GM11168 (cell line): ENCODE results near the gene DHRS9.
"Not testable (repeated sequence)": the region's sequence is repeated elsewhere in the genome, so short reads cannot be mapped to it uniquely, and the experiment has no call there.

Source experiments
- in situ Hi-C: fragments of 300-500 bp; cut with MboI; formaldehyde crosslinking; loops from one replicate; pipeline ENCODE4 v1.12.0; 2022; ENCODE audit warnings: low sequenced_read_pairs; ENCODE audit not compliant: unreplicated experiment

Gene DHRS9

DNA sequence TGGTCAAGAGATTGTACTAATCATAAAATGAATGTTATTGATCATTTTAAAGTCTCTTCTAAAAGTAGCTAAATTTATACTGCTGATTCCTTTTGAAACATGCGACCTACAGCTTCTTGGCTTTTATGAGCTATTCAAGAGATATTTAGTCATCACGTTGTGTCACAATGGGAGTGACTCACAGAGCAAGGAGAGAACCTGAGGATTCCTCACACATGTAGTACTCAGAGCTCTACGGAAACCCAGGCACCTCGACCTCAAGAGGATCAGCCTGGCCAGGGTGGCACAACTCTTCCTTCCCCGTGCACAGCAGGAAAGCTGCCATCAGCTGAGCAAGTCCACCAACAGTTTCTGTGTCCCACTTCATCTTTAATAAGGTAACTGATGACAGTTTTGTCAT lies at the start of gene DHRS9:
Gene DHRS9 (plus strand): TSS at position 223 of the 400 bp plus-strand sequence. CDS start 12,019 bp downstream, outside the sequence.
- in situ Hi-C loops, result no loop called here

DNA sequence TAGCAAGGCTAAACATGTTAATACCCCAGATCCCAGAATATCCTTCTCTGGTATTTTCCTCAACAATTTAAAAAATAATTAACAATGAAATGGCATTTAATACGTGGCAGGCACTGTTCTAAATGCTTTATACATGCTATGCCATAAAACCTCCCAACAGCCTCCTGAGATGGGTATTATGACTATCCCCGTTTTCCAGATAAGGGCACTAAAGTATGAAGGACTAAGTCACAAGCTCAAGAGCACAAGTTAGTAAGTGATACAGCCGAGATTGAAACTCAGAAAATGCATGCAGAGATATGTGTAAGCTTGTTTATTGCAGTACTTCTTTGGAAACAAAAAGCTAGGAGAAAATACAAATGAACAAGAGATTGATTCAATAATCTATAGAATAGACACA lies 46.2 kb upstream of the DHRS9 start:
- in situ Hi-C loops, result no loop called here

GRCh38 chr2:169026056-169026455 lies 43.3 kb upstream of the DHRS9 start:
- in situ Hi-C loops, result no loop called here

DNA sequence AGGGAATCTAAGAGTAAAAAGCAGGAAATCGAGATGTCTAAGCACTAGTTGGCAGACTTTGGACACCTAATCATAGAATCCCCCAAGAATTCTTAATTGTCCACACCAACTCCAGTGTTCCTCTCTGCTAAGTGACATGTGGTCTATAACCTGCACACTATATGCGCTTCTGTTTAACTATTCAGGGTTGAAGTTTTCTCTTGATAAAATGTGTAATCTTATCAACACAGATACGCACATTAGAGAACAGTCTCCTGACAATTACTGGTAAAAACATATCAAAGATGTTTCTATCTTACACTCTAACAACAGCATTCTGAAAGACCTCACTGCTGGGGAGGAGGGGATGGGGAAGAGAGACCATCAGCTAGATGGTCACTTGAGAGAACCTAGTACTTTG lies 42.1 kb upstream of the DHRS9 start:
- in situ Hi-C loops, result no loop called here

DNA sequence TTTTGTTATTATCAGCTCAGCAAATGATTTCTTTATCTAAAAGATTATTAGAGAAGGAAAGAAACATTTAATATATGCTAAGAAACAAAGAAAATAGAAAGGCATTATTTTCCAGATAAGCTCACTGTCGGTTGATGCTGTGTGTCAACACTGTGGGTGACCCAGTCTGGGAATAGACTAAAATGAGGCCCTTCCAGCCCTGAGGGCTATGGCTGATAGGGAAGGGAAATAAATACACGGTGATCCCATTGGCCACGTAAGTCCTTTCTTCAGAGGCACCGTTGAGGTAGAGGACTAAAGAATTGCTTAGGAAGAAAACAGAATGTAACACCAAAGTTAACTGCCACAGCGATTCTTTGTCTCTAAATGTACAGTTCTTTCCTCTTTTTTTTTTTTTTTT lies 40.0 kb upstream of the DHRS9 start:
- in situ Hi-C loops, result no loop called here

DNA sequence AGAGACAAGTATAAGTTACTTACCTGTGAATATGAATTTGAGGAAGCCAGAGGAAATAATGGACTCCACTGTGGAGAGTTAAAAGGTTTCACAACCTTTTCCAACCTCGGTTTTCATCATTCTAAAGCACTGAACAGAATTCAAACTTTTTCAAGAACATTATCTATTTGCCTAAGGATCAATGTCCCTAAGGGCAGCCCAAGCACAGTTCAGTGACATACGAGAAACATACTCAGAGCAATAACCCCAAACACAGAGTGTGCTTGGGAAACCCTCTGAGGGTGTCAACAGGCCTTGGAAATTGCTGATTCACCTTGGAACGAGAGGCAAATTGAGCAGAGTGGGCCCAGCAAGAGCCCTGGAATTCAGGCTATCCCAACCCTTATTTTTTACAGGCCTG lies 38.2 kb upstream of the DHRS9 start, which contains the start of gene ABCB11:
Gene ABCB11 (minus strand): TSS at position 123 of the 400 bp plus-strand sequence. CDS start 13,199 bp downstream, outside the sequence.
- in situ Hi-C loops, result no loop called here

- in situ Hi-C loops, result no loop called here
These were observed 35.1 kb upstream of the DHRS9 start for GRCh38 chr2:169034256-169034655.

GRCh38 chr2:169034984-169035544 lies 34.3 kb upstream of the DHRS9 start:
- in situ Hi-C loops, result no loop called here

DNA sequence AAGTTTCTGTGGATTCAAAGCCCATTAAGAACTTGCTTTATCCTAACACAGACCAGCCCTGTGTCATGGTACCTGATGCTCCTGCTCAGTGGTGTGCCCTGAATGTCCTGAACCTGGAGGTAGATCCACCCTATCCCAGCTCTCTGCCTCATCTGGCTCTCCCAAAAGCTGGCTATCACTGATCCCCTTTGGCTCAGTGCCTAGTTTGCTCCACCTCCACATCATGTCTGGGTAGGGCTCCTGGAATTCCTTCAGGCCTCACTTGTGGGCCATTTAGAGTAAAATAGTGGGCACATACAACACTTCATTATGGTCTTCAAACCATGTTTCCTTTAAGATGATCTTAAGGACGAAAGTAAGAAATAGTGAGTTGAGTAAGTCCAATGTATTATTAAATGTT lies 33.5 kb upstream of the DHRS9 start:
- in situ Hi-C loops, result no loop called here

DNA sequence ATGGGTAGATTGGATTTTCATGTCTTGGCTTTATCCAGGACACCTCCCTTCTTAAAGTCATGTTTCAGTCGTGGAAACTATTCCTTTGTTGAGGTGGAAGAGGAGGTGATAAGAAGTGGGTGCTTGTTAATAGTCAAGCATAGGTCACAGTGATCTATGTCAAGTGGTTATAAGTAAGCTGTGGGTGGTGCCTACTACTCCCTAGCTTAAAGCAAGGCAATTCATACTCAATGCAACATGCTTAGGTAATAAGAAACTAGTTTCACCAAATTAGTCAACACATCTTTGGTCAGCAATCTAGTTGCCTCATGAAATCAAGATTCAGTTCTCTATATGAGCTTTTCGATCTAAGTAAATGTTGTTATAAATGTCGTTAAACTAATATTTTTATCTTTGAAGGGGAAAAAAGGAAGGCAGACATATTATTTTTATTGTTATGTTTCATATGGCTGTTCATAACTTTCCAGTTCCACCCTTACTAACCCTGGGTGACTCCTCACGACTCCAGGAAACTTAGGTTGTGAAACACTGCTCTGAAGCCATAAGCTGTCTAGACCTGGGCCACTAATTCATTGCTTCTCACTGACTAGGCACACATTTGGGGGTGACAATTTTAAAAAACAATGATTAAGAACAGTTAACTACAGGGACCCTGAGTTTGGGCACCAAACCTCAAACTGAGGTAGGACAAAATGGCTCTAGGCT lies 32.5 kb upstream of the DHRS9 start:
- in situ Hi-C loops, result no loop called here

DNA sequence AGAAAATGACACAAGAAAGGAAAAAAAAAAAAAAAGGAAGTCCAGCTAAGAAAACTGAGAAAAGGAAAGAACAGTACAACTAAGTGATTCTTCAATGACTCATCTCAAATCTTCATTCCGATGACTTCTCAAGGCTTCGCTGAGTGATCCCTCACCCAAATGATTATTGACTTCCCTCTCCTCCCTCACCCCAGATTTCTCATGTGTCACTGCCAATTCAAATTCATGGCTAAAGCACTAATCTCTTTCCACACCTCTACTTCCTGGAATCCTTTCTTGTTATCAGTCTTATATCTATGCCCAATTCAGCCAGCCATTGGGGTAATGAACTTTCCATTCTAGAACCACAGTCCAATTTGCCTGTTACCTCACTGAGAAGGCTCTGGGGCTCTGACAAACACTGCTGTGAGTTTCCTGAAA lies 31.0 kb upstream of the DHRS9 start:
- in situ Hi-C loops, result no loop called here

DNA sequence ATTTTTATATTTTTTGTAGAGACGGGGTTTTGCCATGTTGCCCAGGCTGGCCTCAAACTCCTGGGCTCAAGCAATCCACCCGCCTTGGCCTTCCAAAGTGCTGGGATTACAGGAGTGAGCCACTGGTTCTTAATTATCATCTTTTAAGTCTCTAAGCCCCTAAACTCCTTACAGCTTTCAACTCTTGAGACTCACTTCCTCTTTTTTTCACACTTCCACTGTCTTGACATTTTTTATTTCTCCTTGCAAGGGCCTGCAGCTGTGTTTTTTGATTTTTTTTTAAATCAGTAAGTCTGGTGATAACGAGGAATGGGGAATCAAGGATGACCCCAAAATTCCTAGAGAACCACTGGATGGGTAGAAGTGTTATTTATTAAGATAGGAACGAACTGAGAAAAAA lies 29.7 kb upstream of the DHRS9 start:
- in situ Hi-C loops, result no loop called here

- in situ Hi-C loops, result no loop called here
These were observed 27.8 kb upstream of the DHRS9 start for GRCh38 chr2:169041594-169041993.

- in situ Hi-C loops, result no loop called here
These were observed 26.5 kb upstream of the DHRS9 start for GRCh38 chr2:169042856-169043255.

DNA sequence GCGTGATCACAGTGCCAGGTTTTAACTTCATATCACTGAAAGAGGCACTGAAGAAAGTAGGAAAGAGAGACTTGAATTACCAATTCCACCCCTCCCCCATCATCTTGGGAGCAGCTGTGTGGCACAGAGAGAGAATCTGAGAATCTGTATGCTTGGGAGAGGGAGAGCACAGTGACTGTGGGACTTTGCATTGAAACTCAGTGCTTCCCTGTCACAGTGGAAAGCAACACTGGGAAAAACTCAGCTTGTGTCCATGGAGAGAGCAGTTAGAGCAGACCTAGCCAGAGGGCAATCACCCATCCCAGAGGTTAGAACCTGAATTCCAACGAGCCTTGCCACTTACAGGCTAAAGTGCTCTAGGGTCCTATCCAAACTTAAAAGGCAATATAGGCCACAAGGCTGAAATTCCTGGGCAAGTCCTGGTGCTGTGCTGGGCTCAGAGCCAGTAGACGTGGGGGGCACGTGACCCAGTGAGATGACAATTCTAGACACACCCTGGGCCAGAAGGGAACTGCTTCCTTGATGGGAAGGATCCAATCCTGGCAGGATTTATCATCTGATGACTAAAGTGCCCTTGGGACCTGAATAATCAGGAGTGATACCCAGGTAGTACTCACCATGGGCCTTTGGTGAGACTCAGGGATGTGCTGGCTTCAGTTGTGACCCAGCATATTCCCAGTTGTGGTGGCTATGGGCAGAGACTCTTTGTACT lies 22.8 kb upstream of the DHRS9 start:
- in situ Hi-C loops, result no loop called here

DNA sequence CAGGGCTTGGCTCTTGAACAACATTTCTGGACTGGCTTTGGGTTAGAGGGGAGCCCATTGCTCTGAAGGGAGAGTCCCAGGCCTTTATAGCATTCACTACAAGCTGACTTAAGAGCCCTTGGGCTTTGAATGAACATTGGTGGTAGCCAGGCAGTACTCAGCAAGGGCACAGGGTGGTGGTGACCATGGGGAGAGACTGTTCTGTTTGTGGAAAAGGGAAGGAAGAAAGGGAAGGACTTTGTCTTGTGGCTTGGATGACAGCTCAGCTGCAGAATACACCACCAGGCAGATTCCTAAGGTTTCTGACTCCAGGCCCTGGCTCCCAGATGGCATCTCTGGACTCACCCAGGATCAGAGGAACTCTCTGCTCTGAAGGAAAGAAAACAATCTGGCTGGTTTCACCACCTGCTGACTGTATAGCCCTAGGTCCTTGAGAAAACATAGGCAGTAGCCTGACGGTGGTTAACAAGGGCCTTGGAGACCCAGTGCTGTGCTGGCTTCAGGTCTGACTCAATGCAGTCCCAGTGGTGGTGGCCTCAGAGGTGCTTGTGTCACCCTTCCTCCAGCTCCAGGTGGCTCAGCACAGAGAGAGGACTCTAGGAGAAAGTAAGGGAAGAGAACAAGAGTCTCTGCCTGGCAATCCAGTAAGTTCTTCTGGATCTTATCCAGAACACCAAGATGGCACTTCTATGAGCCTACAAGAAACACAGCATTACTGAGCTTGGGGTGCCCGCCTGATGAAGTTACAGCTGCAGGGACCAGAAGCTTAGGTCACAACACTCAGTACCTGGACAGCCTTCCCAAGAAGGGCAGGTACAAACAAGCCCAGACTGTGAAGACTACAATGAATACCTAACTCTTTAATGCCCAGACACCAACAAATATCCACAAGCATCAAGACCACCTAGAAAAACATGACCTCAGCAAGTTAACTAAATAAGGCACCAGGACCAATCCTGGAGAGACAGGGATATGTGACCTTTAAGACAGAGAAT lies 21.8 kb upstream of the DHRS9 start:
- in situ Hi-C loops, result no loop called here

DNA sequence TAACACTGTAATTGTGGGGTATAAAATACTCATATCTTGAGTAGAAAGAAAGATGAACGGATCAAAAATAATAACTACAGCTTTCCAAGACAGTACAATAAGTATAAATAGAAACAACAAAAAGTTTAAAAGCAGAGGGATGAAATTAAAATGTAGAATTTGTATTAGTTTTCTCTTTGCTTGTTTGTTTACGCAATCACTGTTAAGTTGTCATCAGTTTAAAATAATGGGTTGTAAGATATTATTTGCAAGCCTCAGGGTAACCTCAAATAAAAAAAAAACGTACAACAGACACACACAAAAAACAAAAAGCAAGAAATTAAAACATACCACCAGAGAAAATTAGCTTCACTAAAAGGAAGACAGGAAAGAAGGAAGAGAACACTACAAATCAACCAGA lies 20.2 kb upstream of the DHRS9 start:
- in situ Hi-C loops, result no loop called here

- in situ Hi-C loops, result no loop called here
These were observed 18.7 kb upstream of the DHRS9 start for GRCh38 chr2:169050476-169051240.

- in situ Hi-C loops, result not testable (repeated sequence)
These were observed 14.8 kb upstream of the DHRS9 start for GRCh38 chr2:169054575-169054974.

GRCh38 chr2:169064199-169064598 lies 5.2 kb upstream of the DHRS9 start:
- in situ Hi-C loops, result not testable (repeated sequence)
